ENCODE measurements around the gene SMG6.

The SMG6 gene

GRCh38 chr17:2235265-2235664, 68.3 kb downstream of the SMG6 start:
- Histone ChIP-seq H3K27me3 (replicated peaks; ENCODE audit: control insufficient read depth, insufficient read depth, low read length) (no peaks in the 10 kb centered on the region), H3K36me3 (ENCODE audit: control insufficient read depth, insufficient read depth, low read length) (peaks cover 11% of the 10 kb centered on the region), H3K4me3 (replicated peaks; ENCODE audit: low read depth, low read length) (no peak overlapping the region)
- TF ChIP-seq, protein P1, sequence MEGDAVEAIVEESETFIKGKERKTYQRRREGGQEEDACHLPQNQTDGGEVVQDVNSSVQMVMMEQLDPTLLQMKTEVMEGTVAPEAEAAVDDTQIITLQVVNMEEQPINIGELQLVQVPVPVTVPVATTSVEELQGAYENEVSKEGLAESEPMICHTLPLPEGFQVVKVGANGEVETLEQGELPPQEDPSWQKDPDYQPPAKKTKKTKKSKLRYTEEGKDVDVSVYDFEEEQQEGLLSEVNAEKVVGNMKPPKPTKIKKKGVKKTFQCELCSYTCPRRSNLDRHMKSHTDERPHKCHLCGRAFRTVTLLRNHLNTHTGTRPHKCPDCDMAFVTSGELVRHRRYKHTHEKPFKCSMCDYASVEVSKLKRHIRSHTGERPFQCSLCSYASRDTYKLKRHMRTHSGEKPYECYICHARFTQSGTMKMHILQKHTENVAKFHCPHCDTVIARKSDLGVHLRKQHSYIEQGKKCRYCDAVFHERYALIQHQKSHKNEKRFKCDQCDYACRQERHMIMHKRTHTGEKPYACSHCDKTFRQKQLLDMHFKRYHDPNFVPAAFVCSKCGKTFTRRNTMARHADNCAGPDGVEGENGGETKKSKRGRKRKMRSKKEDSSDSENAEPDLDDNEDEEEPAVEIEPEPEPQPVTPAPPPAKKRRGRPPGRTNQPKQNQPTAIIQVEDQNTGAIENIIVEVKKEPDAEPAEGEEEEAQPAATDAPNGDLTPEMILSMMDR (IDR thresholded peaks at IDR 0.05; ENCODE audit: insufficient read depth, low read length, poor library complexity, severe bottlenecking) = no peak
- no peak for DNase-seq (ENCODE audit: extremely low read depth, insufficient read length)

GRCh38 chr17:2233441-2233947, 70.1 kb downstream of the SMG6 start:
- Histone ChIP-seq H3K27me3 (replicated peaks; ENCODE audit: control insufficient read depth, insufficient read depth, low read length) (no peaks in the 10 kb centered on the region), H3K36me3 (ENCODE audit: control insufficient read depth, insufficient read depth, low read length) (peaks cover 11% of the 10 kb centered on the region), H3K4me3 (replicated peaks; ENCODE audit: low read depth, low read length) (no peak overlapping the region)
- TF ChIP-seq, protein P1 (IDR thresholded peaks at IDR 0.05; ENCODE audit: insufficient read depth, low read length, poor library complexity, severe bottlenecking) = no peak
- DNase-seq (ENCODE audit: extremely low read depth, insufficient read length) = no peak

DNA sequence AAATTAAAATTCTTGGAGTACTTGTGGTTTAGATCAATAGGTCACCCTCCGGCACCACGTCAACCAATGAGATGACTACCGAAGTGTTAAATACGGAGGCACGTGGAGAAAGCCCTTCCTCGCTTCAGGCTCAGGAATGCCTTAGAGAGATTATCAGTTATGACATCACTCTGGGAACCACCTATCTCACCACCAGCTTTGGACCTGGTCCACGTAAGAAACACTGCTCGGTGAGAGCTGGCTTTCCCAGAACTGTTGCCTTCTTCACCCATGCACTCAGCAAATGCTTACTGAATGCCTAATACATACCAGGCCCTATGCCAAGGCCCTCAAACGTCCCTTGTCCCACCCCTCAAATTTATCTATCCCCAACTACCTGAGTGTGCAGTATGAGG, 71.3 kb downstream of the SMG6 start:
- Histone ChIP-seq H3K36me3 (ENCODE audit: control insufficient read depth, insufficient read depth, low read length) (peaks cover 11% of the 10 kb centered on the region), H3K4me3 (replicated peaks; ENCODE audit: low read depth, low read length) (no peak overlapping the region), H3K27me3 (replicated peaks; ENCODE audit: control insufficient read depth, insufficient read depth, low read length) (no peaks in the 10 kb centered on the region)
- DNase-seq (ENCODE audit: extremely low read depth, insufficient read length) = no peak
- TF ChIP-seq, protein P1 (IDR thresholded peaks at IDR 0.05; ENCODE audit: insufficient read depth, low read length, poor library complexity, severe bottlenecking) = no peak

- Histone ChIP-seq H3K36me3 (ENCODE audit: control insufficient read depth, insufficient read depth, low read length) (peaks cover 11% of the 10 kb centered on the region), H3K4me3 (replicated peaks; ENCODE audit: low read depth, low read length) (no peak overlapping the region), H3K27me3 (replicated peaks; ENCODE audit: control insufficient read depth, insufficient read depth, low read length) (no peaks in the 10 kb centered on the region)
- TF ChIP-seq, protein P1 (IDR thresholded peaks at IDR 0.05; ENCODE audit: insufficient read depth, low read length, poor library complexity, severe bottlenecking) = no peak
- no peak for DNase-seq (ENCODE audit: extremely low read depth, insufficient read length)
Observed at GRCh38 chr17:2230877-2231276, 72.7 kb downstream of the SMG6 start.

DNA sequence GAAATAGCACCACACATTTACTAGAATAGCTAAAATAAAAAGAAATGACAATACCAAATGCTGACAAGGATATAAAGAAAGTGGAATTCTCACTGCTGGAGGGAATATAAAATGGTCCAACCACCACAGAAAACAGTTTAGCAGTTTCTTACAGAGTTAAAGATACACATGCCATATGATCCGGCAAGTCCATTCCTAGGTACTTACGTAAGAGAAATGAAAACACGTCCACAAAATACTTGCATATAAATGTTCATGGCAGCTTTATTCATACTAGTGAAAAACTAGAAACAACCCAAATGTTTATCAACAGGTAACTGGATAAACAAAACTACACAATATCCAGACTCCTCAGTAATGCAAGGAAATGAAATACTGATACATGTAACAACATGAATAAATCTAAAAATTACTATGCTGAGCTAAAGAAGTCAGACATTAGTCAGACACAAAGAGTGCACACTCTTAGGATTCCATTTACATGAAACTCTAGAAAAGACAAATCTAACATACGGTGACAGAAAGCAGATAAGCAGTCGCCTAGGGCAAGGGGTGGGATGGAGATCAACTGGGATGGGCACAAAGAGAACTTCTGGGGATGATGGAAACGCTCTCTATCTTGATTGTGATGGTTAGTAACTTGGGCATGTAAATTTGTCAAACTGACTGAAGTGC, 76.4 kb downstream of the SMG6 start:
- Histone ChIP-seq H3K36me3 (ENCODE audit: control insufficient read depth, insufficient read depth, low read length) (no peaks in the 10 kb centered on the region; the same call in none of the 2 replicates), H3K4me3 (replicated peaks; ENCODE audit: low read depth, low read length) (no peak overlapping the region), H3K27me3 (replicated peaks; ENCODE audit: control insufficient read depth, insufficient read depth, low read length) (no peaks in the 10 kb centered on the region)
- no peak for DNase-seq (ENCODE audit: extremely low read depth, insufficient read length)
- TF ChIP-seq, protein P1 (IDR thresholded peaks at IDR 0.05; ENCODE audit: insufficient read depth, low read length, poor library complexity, severe bottlenecking) = no peak

GRCh38 chr17:2223617-2223927, 80.0 kb downstream of the SMG6 start:
- Histone ChIP-seq H3K4me3 (replicated peaks; ENCODE audit: low read depth, low read length) (no peak overlapping the region), H3K36me3 (ENCODE audit: control insufficient read depth, insufficient read depth, low read length) (peaks cover 2% of the 10 kb centered on the region; the same call in 1 of the 2 replicates), H3K27me3 (replicated peaks; ENCODE audit: control insufficient read depth, insufficient read depth, low read length) (no peaks in the 10 kb centered on the region)
- TF ChIP-seq, protein P1 (IDR thresholded peaks at IDR 0.05; ENCODE audit: insufficient read depth, low read length, poor library complexity, severe bottlenecking) = no peak
- DNase-seq (ENCODE audit: extremely low read depth, insufficient read length) = no peak
